ENCODE data around the gene C1orf35. TPM values are rescaled to one million over a fixed set of nuclear protein-coding genes. Genes with fewer than 3 reads are reported as not detected.

The C1orf35 gene
- total and polyA plus RNA-seq, 9 of the 15 experiments (the other 6 are each of a cell fraction or from before 2014, with no cell fraction given), result 3.2 to 48.7 (median 12.5) TPM

GRCh38 chr1:228147768-228148167, 44.6 kb upstream of the C1orf35 start:
- Histone ChIP-seq H3K4me3 (no peak overlapping the region), H3K9me1 (ENCODE audit: control insufficient read depth, insufficient read depth, low read length) (peaks cover 22% of the 10 kb centered on the region), H4K20me1 (replicated peaks; ENCODE audit: control insufficient read depth, insufficient read depth, low read length) (peaks cover 46% of the 10 kb centered on the region), H3K9ac (ENCODE audit: insufficient read depth in 1 of 2, low read depth in 2 of 2, low read length in 2 of 2) (peak overlapping the region in 1 of 2 experiments; percentile 91; a peak in 1 of 4 replicates), H3K4me2 (ENCODE audit: insufficient read depth, low read length) (no peak overlapping the region), H3K4me1 (replicated peaks in 1 of 2; ENCODE audit: control insufficient read depth in 2 of 2, insufficient read depth in 2 of 2, low read length in 2 of 2) (peaks cover 54 to 99% of the 10 kb centered on the region in 2 experiments), H3K27me3 (ENCODE audit: control insufficient read depth in 2 of 2, insufficient read depth in 2 of 2, low read length in 2 of 2) (no peaks in the 10 kb centered on the region), H3K79me2 (ENCODE audit: control insufficient read depth, insufficient read depth, low read length) (peaks cover 70% of the 10 kb centered on the region), H2AFZ (ENCODE audit: low read depth, low read length) (no peak overlapping the region), H3K27ac (ENCODE audit: extremely low read depth, low read depth, low read length) (no peak overlapping the region), H3K36me3 (ENCODE audit: control insufficient read depth, insufficient read depth, low read length) (peaks cover 48% of the 10 kb centered on the region; the same call in 2 of the 3 replicates), H3K9me3 (replicated peaks; ENCODE audit: control insufficient read depth, insufficient read depth, low read depth, low read length) (no peaks in the 10 kb centered on the region)
- no peak for ATAC-seq
- ChIA-PET POLR2A (interaction anchor here (1.0 to 2.0 kb wide), 3 partner anchors 10 to 17 kb away, joined by 3 to 11 read pairs (median 5); no protein-coding TSS in a partner anchor), CTCF (ENCODE audit: low intra/inter-chr PET ratio) (no interaction called here)
- intact Hi-C loops (cut with micrococcal nuclease), result no loop called here
- FAIRE-seq, result no peak
- no peak for DNase-seq (ENCODE audit: extremely low read depth in 1 of 4, low spot score in 3 of 4)
- WGBS (ENCODE audit: insufficient coverage, low coverage, missing lambda C conversion rate), result 87% methylated on average over 4 of the region's 4 CpGs
- no TSS peak for BruUV-seq (replicated peaks)
- in situ Hi-C loops (cut with MboI), result no loop called here
- TF ChIP-seq, protein P1, sequence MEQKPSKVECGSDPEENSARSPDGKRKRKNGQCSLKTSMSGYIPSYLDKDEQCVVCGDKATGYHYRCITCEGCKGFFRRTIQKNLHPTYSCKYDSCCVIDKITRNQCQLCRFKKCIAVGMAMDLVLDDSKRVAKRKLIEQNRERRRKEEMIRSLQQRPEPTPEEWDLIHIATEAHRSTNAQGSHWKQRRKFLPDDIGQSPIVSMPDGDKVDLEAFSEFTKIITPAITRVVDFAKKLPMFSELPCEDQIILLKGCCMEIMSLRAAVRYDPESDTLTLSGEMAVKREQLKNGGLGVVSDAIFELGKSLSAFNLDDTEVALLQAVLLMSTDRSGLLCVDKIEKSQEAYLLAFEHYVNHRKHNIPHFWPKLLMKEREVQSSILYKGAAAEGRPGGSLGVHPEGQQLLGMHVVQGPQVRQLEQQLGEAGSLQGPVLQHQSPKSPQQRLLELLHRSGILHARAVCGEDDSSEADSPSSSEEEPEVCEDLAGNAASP (IDR thresholded peaks at IDR 0.05), result no peak
- TF ChIP-seq MTF1 (CRISPR knock-in tag; IDR thresholded peaks at IDR 0.05; ENCODE audit: borderline replicate concordance), result no peak
- no peak for TF ChIP-seq RNF219 (CRISPR knock-in tag; IDR thresholded peaks at IDR 0.05)
- TF ChIP-seq, protein P2, sequence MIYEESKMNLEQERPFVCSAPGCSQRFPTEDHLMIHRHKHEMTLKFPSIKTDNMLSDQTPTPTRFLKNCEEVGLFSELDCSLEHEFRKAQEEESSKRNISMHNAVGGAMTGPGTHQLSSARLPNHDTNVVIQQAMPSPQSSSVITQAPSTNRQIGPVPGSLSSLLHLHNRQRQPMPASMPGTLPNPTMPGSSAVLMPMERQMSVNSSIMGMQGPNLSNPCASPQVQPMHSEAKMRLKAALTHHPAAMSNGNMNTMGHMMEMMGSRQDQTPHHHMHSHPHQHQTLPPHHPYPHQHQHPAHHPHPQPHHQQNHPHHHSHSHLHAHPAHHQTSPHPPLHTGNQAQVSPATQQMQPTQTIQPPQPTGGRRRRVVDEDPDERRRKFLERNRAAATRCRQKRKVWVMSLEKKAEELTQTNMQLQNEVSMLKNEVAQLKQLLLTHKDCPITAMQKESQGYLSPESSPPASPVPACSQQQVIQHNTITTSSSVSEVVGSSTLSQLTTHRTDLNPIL (CRISPR knock-in tag; IDR thresholded peaks at IDR 0.05), result no peak
- TF ChIP-seq MIER1 (IDR thresholded peaks at IDR 0.05; ENCODE audit: low read depth), result no peak
- TF ChIP-seq ZBTB1 (CRISPR knock-in tag; IDR thresholded peaks at IDR 0.05; ENCODE audit: borderline replicate concordance, low read depth), result no peak
- TF ChIP-seq, protein P3, sequence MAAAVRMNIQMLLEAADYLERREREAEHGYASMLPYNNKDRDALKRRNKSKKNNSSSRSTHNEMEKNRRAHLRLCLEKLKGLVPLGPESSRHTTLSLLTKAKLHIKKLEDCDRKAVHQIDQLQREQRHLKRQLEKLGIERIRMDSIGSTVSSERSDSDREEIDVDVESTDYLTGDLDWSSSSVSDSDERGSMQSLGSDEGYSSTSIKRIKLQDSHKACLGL (CRISPR knock-in tag; IDR thresholded peaks at IDR 0.05; ENCODE audit: borderline replicate concordance, poor library complexity, severe bottlenecking), result no peak
- no peak for TF ChIP-seq BRF1 (IDR thresholded peaks at IDR 0.05; ENCODE audit: borderline replicate concordance, extremely low read depth, insufficient read length)
- no peak for TF ChIP-seq SRSF3 (IDR thresholded peaks at IDR 0.05; ENCODE audit: insufficient read depth, low read length)
- no peak for TF ChIP-seq ZNF143 (CRISPR knock-in tag; IDR thresholded peaks at IDR 0.05)
- no peak for TF ChIP-seq FOXK1 (CRISPR knock-in tag; IDR thresholded peaks at IDR 0.05; ENCODE audit: borderline replicate concordance)
- no peak for TF ChIP-seq ETV6 (IDR thresholded peaks at IDR 0.05; ENCODE audit: borderline replicate concordance in 1 of 2, low read depth in 2 of 2, low read length in 1 of 2)
- TF ChIP-seq ETV6 (CRISPR knock-in tag; IDR thresholded peaks at IDR 0.05; ENCODE audit: borderline replicate concordance), result no peak
- no peak for TF ChIP-seq FOXA1 (IDR thresholded peaks at IDR 0.05; ENCODE audit: borderline replicate concordance)
- no peak for TF ChIP-seq NONO (IDR thresholded peaks at IDR 0.05; ENCODE audit: low read depth in 2 of 2, low read length in 1 of 2)
